ENCODE data around the gene TRABD2B.

Gene TRABD2B

GRCh38 chr1:47934243-47934805 lies 62.9 kb downstream of the TRABD2B start:
- Histone ChIP-seq H3K27me3 (ENCODE audit: control insufficient read depth, low read length) (0 out of 2 replicates have a peak, but pooled peaks cover 3% of the 10 kb centered on the region), H3K79me2 (ENCODE audit: control insufficient read depth, low read length) (no peaks in the 10 kb centered on the region), H4K20me1 (ENCODE audit: control insufficient read depth, insufficient read depth, low read depth, low read length) (no peaks in the 10 kb centered on the region), H3K4me2 (ENCODE audit: low read length) (no peak overlapping the region), H3K4me1 (ENCODE audit: control insufficient read depth, low read length) (no peaks in the 10 kb centered on the region), H3K4me3 (ENCODE audit: low read length) (no peak overlapping the region), H3K9me3 (ENCODE audit: control insufficient read depth, insufficient read depth, low read length) (no peaks in the 10 kb centered on the region), H3K27ac (ENCODE audit: low read depth, low read length) (no peak overlapping the region), H3F3A (ENCODE audit: control insufficient read depth, insufficient read depth) (no peaks in the 10 kb centered on the region), H3K36me3 (ENCODE audit: control insufficient read depth, low read length) (no peaks in the 10 kb centered on the region), H3K9me2 (replicated peaks; ENCODE audit: control insufficient read depth, low read length) (no peaks in the 10 kb centered on the region)
- TF ChIP-seq CTCF (IDR thresholded peaks at IDR 0.05; ENCODE audit: low read depth, low read length, poor library complexity, severe bottlenecking) (no peak), EZH2phosphoT487 (IDR thresholded peaks at IDR 0.05; ENCODE audit: borderline replicate concordance, low read length) (no peak)

- H3K4me3 ChIP-seq (ENCODE audit: low read length) = no peak overlapping the region
- H3K79me2 ChIP-seq (ENCODE audit: control insufficient read depth, low read length) = no peaks in the 10 kb centered on the region
- no peaks in the 10 kb centered on the region for H3F3A ChIP-seq (ENCODE audit: control insufficient read depth, insufficient read depth)
- H3K4me1 ChIP-seq (ENCODE audit: control insufficient read depth, low read length) = no peaks in the 10 kb centered on the region
- H3K27ac ChIP-seq (ENCODE audit: low read depth, low read length) = no peak overlapping the region
- H3K27me3 ChIP-seq (ENCODE audit: control insufficient read depth, low read length) = peaks cover 5% of the 10 kb centered on the region; the same call in 1 of the 2 replicates
- no peak overlapping the region for H3K4me2 ChIP-seq (ENCODE audit: low read length)
- TF ChIP-seq CTCF (IDR thresholded peaks at IDR 0.05; ENCODE audit: low read depth, low read length, poor library complexity, severe bottlenecking) (no peak), EZH2phosphoT487 (IDR thresholded peaks at IDR 0.05; ENCODE audit: borderline replicate concordance, low read length) (no peak)
- no peaks in the 10 kb centered on the region for H4K20me1 ChIP-seq (ENCODE audit: control insufficient read depth, insufficient read depth, low read depth, low read length)
- no peaks in the 10 kb centered on the region for H3K36me3 ChIP-seq (ENCODE audit: control insufficient read depth, low read length)
- H3K9me2 ChIP-seq (replicated peaks; ENCODE audit: control insufficient read depth, low read length) = no peaks in the 10 kb centered on the region
- no peaks in the 10 kb centered on the region for H3K9me3 ChIP-seq (ENCODE audit: control insufficient read depth, insufficient read depth, low read length)
Measured at GRCh38 chr1:47932743-47933142, 64.4 kb downstream of the TRABD2B start.

GRCh38 chr1:47931395-47931794 lies 65.8 kb downstream of the TRABD2B start:
- Histone ChIP-seq H3K4me1 (ENCODE audit: control insufficient read depth, low read length) (no peaks in the 10 kb centered on the region), H3K79me2 (ENCODE audit: control insufficient read depth, low read length) (no peaks in the 10 kb centered on the region), H4K20me1 (ENCODE audit: control insufficient read depth, insufficient read depth, low read depth, low read length) (no peaks in the 10 kb centered on the region), H3K9me3 (ENCODE audit: control insufficient read depth, insufficient read depth, low read length) (no peaks in the 10 kb centered on the region), H3K4me2 (ENCODE audit: low read length) (no peak overlapping the region), H3K27ac (ENCODE audit: low read depth, low read length) (no peak overlapping the region), H3K9me2 (replicated peaks; ENCODE audit: control insufficient read depth, low read length) (no peaks in the 10 kb centered on the region), H3K4me3 (ENCODE audit: low read length) (no peak overlapping the region), H3K27me3 (ENCODE audit: control insufficient read depth, low read length) (peaks cover 5% of the 10 kb centered on the region; the same call in 1 of the 2 replicates), H3F3A (ENCODE audit: control insufficient read depth, insufficient read depth) (no peaks in the 10 kb centered on the region), H3K36me3 (ENCODE audit: control insufficient read depth, low read length) (no peaks in the 10 kb centered on the region)
- TF ChIP-seq EZH2phosphoT487 (IDR thresholded peaks at IDR 0.05; ENCODE audit: borderline replicate concordance, low read length) (no peak), CTCF (IDR thresholded peaks at IDR 0.05; ENCODE audit: low read depth, low read length, poor library complexity, severe bottlenecking) (no peak)
